ENCODE results near the gene SPEN.

The SPEN gene

DNA sequence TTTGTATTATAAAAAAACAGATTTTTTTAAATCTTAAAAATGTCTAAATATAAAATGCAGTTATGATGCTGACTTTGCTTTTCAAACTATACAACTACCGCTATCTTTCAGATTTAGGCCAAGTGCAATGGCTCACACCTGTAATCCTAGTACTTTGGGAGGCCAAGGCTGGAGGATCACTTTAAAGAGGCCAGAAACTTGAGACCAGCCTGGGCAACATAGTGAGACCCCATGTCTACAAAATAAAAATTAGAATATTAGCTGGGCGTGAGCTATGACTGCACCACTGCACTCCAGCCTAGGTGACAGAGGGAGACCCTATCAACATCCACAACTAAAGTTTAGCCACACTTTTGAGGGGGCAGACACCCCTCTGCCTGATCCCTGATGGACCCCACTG, 108.0 kb downstream of the SPEN start:
- no peak overlapping the region for H3K9ac ChIP-seq (ENCODE audit: low read length)
- peaks cover 10% of the 10 kb centered on the region for H3K27me3 ChIP-seq (ENCODE audit: control insufficient read depth, insufficient read depth, low read length)
- no peak overlapping the region for H3K27ac ChIP-seq (ENCODE audit: low read length)
- peaks cover 21% of the 10 kb centered on the region for H3K4me1 ChIP-seq (ENCODE audit: control insufficient read depth, low read depth, low read length)
- H3K9me3 ChIP-seq (ENCODE audit: control insufficient read depth, low read depth, low read length), result no peaks in the 10 kb centered on the region
- H3K4me3 ChIP-seq (ENCODE audit: low read length), result no peak overlapping the region
- H3K36me3 ChIP-seq (ENCODE audit: control insufficient read depth, low read depth, low read length), result no peaks in the 10 kb centered on the region

- Histone ChIP-seq H3K9ac (ENCODE audit: low read length) (no peak overlapping the region), H3K27me3 (ENCODE audit: control insufficient read depth, insufficient read depth, low read length) (peaks cover 16% of the 10 kb centered on the region), H3K27ac (ENCODE audit: low read length) (no peak overlapping the region), H3K36me3 (ENCODE audit: control insufficient read depth, low read depth, low read length) (no peaks in the 10 kb centered on the region), H3K9me3 (ENCODE audit: control insufficient read depth, low read depth, low read length) (no peaks in the 10 kb centered on the region), H3K4me3 (ENCODE audit: low read length) (no peak overlapping the region), H3K4me1 (ENCODE audit: control insufficient read depth, low read depth, low read length) (peaks cover 23% of the 10 kb centered on the region)
Measured at GRCh38 chr1:15956150-15956549, 108.6 kb downstream of the SPEN start.

DNA sequence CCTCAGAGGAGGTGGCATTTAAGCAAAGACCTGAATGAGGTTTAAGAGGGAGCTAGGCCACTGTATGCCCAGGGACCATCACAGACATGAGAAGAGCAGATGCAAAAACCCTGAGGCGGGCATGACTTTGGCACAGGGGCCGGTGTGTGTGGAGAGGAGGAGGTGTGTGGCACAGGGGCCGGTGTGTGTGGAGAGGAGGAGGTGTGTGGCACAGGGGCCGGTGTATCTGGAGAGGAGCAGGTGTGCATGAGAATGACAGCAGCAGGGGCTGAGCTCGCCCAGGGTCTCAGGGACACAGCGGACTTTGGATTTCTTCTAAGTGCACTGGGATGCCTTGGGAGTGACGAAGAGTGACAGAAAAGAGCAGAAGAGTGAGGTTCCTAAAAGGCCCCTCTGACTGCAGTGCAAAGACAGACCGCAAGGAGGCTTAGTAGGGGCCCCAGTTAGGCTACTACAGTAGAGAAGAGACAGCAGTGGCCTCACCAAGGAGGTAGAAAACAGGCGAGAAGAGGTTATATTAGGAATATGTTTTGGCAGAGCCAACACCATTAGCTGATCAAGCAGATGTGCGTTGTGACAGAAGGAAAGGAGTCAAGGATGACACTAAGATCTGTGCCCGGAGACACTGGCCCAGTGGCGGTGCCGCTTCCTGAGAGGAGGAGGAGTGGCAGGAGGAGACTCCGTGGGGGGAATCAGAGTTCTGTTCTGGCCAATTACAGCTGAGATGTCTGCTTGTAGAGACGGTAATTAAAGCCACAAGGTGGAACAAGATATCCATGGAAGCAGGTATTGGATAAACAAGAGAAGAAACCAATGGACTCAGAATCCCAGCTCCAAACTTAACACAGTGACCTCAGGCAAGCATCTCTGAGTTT, 110.0 kb downstream of the SPEN start:
- peaks cover 21% of the 10 kb centered on the region for H3K27me3 ChIP-seq (ENCODE audit: control insufficient read depth, insufficient read depth, low read length)
- H3K4me1 ChIP-seq (ENCODE audit: control insufficient read depth, low read depth, low read length), result peaks cover 29% of the 10 kb centered on the region
- no peak overlapping the region for H3K27ac ChIP-seq (ENCODE audit: low read length)
- H3K36me3 ChIP-seq (ENCODE audit: control insufficient read depth, low read depth, low read length), result no peaks in the 10 kb centered on the region
- no peaks in the 10 kb centered on the region for H3K9me3 ChIP-seq (ENCODE audit: control insufficient read depth, low read depth, low read length)
- no peak overlapping the region for H3K9ac ChIP-seq (ENCODE audit: low read length)
- no peak overlapping the region for H3K4me3 ChIP-seq (ENCODE audit: low read length)

GRCh38 chr1:15958111-15958510, 110.6 kb downstream of the SPEN start:
- H3K36me3 ChIP-seq (ENCODE audit: control insufficient read depth, low read depth, low read length), result no peaks in the 10 kb centered on the region
- H3K27ac ChIP-seq (ENCODE audit: low read length), result no peak overlapping the region
- no peak overlapping the region for H3K4me3 ChIP-seq (ENCODE audit: low read length)
- H3K4me1 ChIP-seq (ENCODE audit: control insufficient read depth, low read depth, low read length), result peaks cover 29% of the 10 kb centered on the region
- H3K9me3 ChIP-seq (ENCODE audit: control insufficient read depth, low read depth, low read length), result no peaks in the 10 kb centered on the region
- H3K27me3 ChIP-seq (ENCODE audit: control insufficient read depth, insufficient read depth, low read length), result peaks cover 24% of the 10 kb centered on the region
- no peak overlapping the region for H3K9ac ChIP-seq (ENCODE audit: low read length)

- H3K4me1 ChIP-seq (ENCODE audit: control insufficient read depth, low read depth, low read length), result peaks cover 28% of the 10 kb centered on the region
- no peaks in the 10 kb centered on the region for H3K9me3 ChIP-seq (ENCODE audit: control insufficient read depth, low read depth, low read length)
- H3K27ac ChIP-seq (ENCODE audit: low read length), result no peak overlapping the region
- H3K4me3 ChIP-seq (ENCODE audit: low read length), result no peak overlapping the region
- peaks cover 24% of the 10 kb centered on the region for H3K27me3 ChIP-seq (ENCODE audit: control insufficient read depth, insufficient read depth, low read length)
- no peaks in the 10 kb centered on the region for H3K36me3 ChIP-seq (ENCODE audit: control insufficient read depth, low read depth, low read length)
- no peak overlapping the region for H3K9ac ChIP-seq (ENCODE audit: low read length)
Measured at GRCh38 chr1:15958793-15959192, 111.3 kb downstream of the SPEN start.

GRCh38 chr1:15959424-15959823, 111.9 kb downstream of the SPEN start:
- Histone ChIP-seq H3K27ac (ENCODE audit: low read length) (no peak overlapping the region), H3K9me3 (ENCODE audit: control insufficient read depth, low read depth, low read length) (no peaks in the 10 kb centered on the region), H3K27me3 (ENCODE audit: control insufficient read depth, insufficient read depth, low read length) (peaks cover 24% of the 10 kb centered on the region), H3K4me1 (ENCODE audit: control insufficient read depth, low read depth, low read length) (peaks cover 23% of the 10 kb centered on the region), H3K4me3 (ENCODE audit: low read length) (no peak overlapping the region), H3K36me3 (ENCODE audit: control insufficient read depth, low read depth, low read length) (no peaks in the 10 kb centered on the region), H3K9ac (ENCODE audit: low read length) (no peak overlapping the region)

- Histone ChIP-seq H3K4me3 (ENCODE audit: low read length) (no peak overlapping the region), H3K4me1 (ENCODE audit: control insufficient read depth, low read depth, low read length) (peaks cover 23% of the 10 kb centered on the region), H3K27ac (ENCODE audit: low read length) (no peak overlapping the region), H3K9ac (ENCODE audit: low read length) (no peak overlapping the region), H3K27me3 (ENCODE audit: control insufficient read depth, insufficient read depth, low read length) (peaks cover 24% of the 10 kb centered on the region), H3K9me3 (ENCODE audit: control insufficient read depth, low read depth, low read length) (no peaks in the 10 kb centered on the region), H3K36me3 (ENCODE audit: control insufficient read depth, low read depth, low read length) (no peaks in the 10 kb centered on the region)
Measured at GRCh38 chr1:15959827-15960446, 112.4 kb downstream of the SPEN start.

- peaks cover 24% of the 10 kb centered on the region for H3K27me3 ChIP-seq (ENCODE audit: control insufficient read depth, insufficient read depth, low read length)
Measured at GRCh38 chr1:15960808-15961207, 113.3 kb downstream of the SPEN start.

GRCh38 chr1:15961492-15961891, 114.0 kb downstream of the SPEN start:
- Histone ChIP-seq H3K9me3 (ENCODE audit: control insufficient read depth, low read depth, low read length) (no peaks in the 10 kb centered on the region), H3K9ac (ENCODE audit: low read length) (no peak overlapping the region), H3K36me3 (ENCODE audit: control insufficient read depth, low read depth, low read length) (no peaks in the 10 kb centered on the region), H3K27ac (ENCODE audit: low read length) (no peak overlapping the region), H3K4me1 (ENCODE audit: control insufficient read depth, low read depth, low read length) (peaks cover 23% of the 10 kb centered on the region), H3K27me3 (ENCODE audit: control insufficient read depth, insufficient read depth, low read length) (peaks cover 24% of the 10 kb centered on the region), H3K4me3 (ENCODE audit: low read length) (no peak overlapping the region)

More at GRCh38 chr1:15960808-15961207, 113.3 kb downstream of the SPEN start:
- Histone ChIP-seq H3K27ac (ENCODE audit: low read length) (no peak overlapping the region), H3K36me3 (ENCODE audit: control insufficient read depth, low read depth, low read length) (no peaks in the 10 kb centered on the region), H3K9ac (ENCODE audit: low read length) (no peak overlapping the region), H3K4me1 (ENCODE audit: control insufficient read depth, low read depth, low read length) (peaks cover 23% of the 10 kb centered on the region), H3K9me3 (ENCODE audit: control insufficient read depth, low read depth, low read length) (no peaks in the 10 kb centered on the region), H3K4me3 (ENCODE audit: low read length) (no peak overlapping the region)

DNA sequence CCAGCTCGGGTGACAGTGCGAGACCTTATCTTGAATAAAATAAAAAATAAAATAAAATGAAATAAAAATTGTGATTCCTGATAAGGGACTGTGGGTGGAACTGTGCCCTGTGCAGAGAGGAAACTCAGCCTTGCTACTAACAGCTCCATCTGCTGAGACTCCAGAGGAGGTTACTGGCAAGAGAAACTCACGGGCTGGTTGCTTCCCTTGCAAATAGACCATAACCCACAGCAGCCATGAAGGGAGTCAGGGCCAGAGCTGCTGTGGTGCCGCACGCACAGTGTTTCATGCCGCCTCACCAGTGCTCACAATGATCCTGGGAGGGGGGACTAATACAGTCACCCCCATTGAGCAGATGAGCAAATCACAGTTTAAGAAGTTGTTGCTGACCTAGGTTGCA, 114.7 kb downstream of the SPEN start:
- H3K4me1 ChIP-seq (ENCODE audit: control insufficient read depth, low read depth, low read length), result peaks cover 23% of the 10 kb centered on the region
- no peaks in the 10 kb centered on the region for H3K9me3 ChIP-seq (ENCODE audit: control insufficient read depth, low read depth, low read length)
- no peak overlapping the region for H3K27ac ChIP-seq (ENCODE audit: low read length)
- H3K9ac ChIP-seq (ENCODE audit: low read length), result no peak overlapping the region
- H3K36me3 ChIP-seq (ENCODE audit: control insufficient read depth, low read depth, low read length), result no peaks in the 10 kb centered on the region
- peaks cover 24% of the 10 kb centered on the region for H3K27me3 ChIP-seq (ENCODE audit: control insufficient read depth, insufficient read depth, low read length)
- H3K4me3 ChIP-seq (ENCODE audit: low read length), result no peak overlapping the region

- Histone ChIP-seq H3K27ac (ENCODE audit: low read length) (no peak overlapping the region), H3K4me3 (ENCODE audit: low read length) (no peak overlapping the region), H3K9ac (ENCODE audit: low read length) (no peak overlapping the region), H3K4me1 (ENCODE audit: control insufficient read depth, low read depth, low read length) (peaks cover 20% of the 10 kb centered on the region), H3K9me3 (ENCODE audit: control insufficient read depth, low read depth, low read length) (no peaks in the 10 kb centered on the region), H3K36me3 (ENCODE audit: control insufficient read depth, low read depth, low read length) (no peaks in the 10 kb centered on the region), H3K27me3 (ENCODE audit: control insufficient read depth, insufficient read depth, low read length) (peaks cover 24% of the 10 kb centered on the region)
Measured at GRCh38 chr1:15962671-15963362, 115.3 kb downstream of the SPEN start.
